Raji (cell line): ENCODE results near the gene TTL.
"Not testable (repeated sequence)": the region's sequence is repeated elsewhere in the genome, so short reads cannot be mapped to it uniquely, and the experiment has no call there.

ENCODE experiments used
- POLR2A ChIP-seq: IDR thresholded peaks from 2 replicates; pipeline ENCODE4 v1.6.1; 2011; ENCODE audit warnings: low read depth, low read length, control low read depth; ENCODE audit not compliant: insufficient read depth

The TTL gene

GRCh38 chr2:112481528-112482233, at the start of gene TTL:
TSS of gene TTL (plus strand) at chr2:112482156. CDS start at chr2:112482345, 189 bp downstream.
- TF ChIP-seq POLR2A: peak; percentile 60

GRCh38 chr2:112433480-112433879, 48.5 kb upstream of the TTL start, which contains the start of gene RGPD8:
TSS of gene RGPD8 (minus strand) at chr2:112433645. CDS start at chr2:112433453, 192 bp downstream.
- TF ChIP-seq POLR2A: not testable (repeated sequence)

GRCh38 chr2:112433932-112434730, 47.8 kb upstream of the TTL start:
- TF ChIP-seq POLR2A: no peak

- no peak for TF ChIP-seq POLR2A
These were observed 32.1 kb upstream of the TTL start for GRCh38 chr2:112449854-112450253.

GRCh38 chr2:112451317-112451716, 30.6 kb upstream of the TTL start:
- no peak for TF ChIP-seq POLR2A

GRCh38 chr2:112454586-112454985, 27.4 kb upstream of the TTL start:
- no peak for TF ChIP-seq POLR2A

GRCh38 chr2:112459372-112459771, 22.6 kb upstream of the TTL start:
- no peak for TF ChIP-seq POLR2A

- no peak for TF ChIP-seq POLR2A
These were observed 19.8 kb upstream of the TTL start for GRCh38 chr2:112462178-112462577.

GRCh38 chr2:112463256-112463655, 18.7 kb upstream of the TTL start:
- no peak for TF ChIP-seq POLR2A

- TF ChIP-seq POLR2A: no peak
These were observed 16.6 kb upstream of the TTL start for GRCh38 chr2:112465382-112465781.

- no peak for TF ChIP-seq POLR2A
These were observed 9.3 kb upstream of the TTL start for GRCh38 chr2:112472547-112473263.

- TF ChIP-seq POLR2A: no peak
These were observed 7.0 kb upstream of the TTL start for GRCh38 chr2:112474844-112475486.

- TF ChIP-seq POLR2A: no peak
These were observed 5.5 kb upstream of the TTL start for GRCh38 chr2:112476434-112476833.

GRCh38 chr2:112480530-112481049, 1.4 kb upstream of the TTL start:
- no peak for TF ChIP-seq POLR2A

- peak; percentile 66 for TF ChIP-seq POLR2A
These were observed 867 bp upstream of the TTL start for GRCh38 chr2:112481050-112481527.

- TF ChIP-seq POLR2A: no peak
These were observed 519 bp downstream of the TTL start for GRCh38 chr2:112482309-112483041.
